DND-41 (cell line): ENCODE data around the gene NRL.

Source experiments
- ATAC-seq: fragments of 200-7000 bp; cut with Tn5 transposase; 3 replicates; pipeline ENCODE4 v1.9.1; 2021; ENCODE audit warnings: low read depth; ENCODE audit not compliant: insufficient read depth
- DNase-seq: peaks from one replicate; pipeline ENCODE4 v3.0.0-alpha.2; 2020
- H2AFZ ChIP-seq: 2 replicates; pipeline ENCODE4 v1.6.0; 2012; ENCODE audit warnings: low read depth, low read length
- H3K27ac ChIP-seq: 2 replicates; pipeline ENCODE4 v1.5.1; 2012; ENCODE audit warnings: low read length, inconsistent platforms
- H3K27me3 ChIP-seq: fragments of 200-600 bp; sonication (generic); 2 replicates; pipeline ENCODE4 v1.6.0; 2012; ENCODE audit warnings: low read length, mild to moderate bottlenecking, inconsistent platforms; ENCODE audit not compliant: insufficient read depth, poor library complexity
- H3K36me3 ChIP-seq: 2 replicates; pipeline ENCODE4 v1.5.1; 2012; ENCODE audit warnings: low read length, inconsistent platforms; ENCODE audit not compliant: insufficient read depth
- H3K4me1 ChIP-seq: 2 replicates; pipeline ENCODE4 v1.5.1; 2012; ENCODE audit warnings: mild to moderate bottlenecking, low read length; ENCODE audit not compliant: insufficient read depth
- H3K4me2 ChIP-seq: 2 replicates; pipeline ENCODE4 v1.6.0; 2012; ENCODE audit warnings: mild to moderate bottlenecking, moderate library complexity, low read length, inconsistent platforms; ENCODE audit not compliant: insufficient read depth
- H3K4me3 ChIP-seq, 2 experiments: fragments of 200-600 bp in 1 of 2; shearing (Covaris generic) in 1 of 2; 2 replicates each; pipeline ENCODE4 v1.5.1; 2012 to 2016; ENCODE audit warnings: inconsistent platforms in 2 of 2, low read length in 2 of 2, mild to moderate bottlenecking in 2 of 2, low read depth in 1 of 2, moderate library complexity in 1 of 2
- H3K79me2 ChIP-seq: 2 replicates; pipeline ENCODE4 v1.6.0; 2012; ENCODE audit warnings: low read length, inconsistent platforms; ENCODE audit not compliant: insufficient read depth
- H3K9ac ChIP-seq: 2 replicates; pipeline ENCODE4 v1.6.0; 2012; ENCODE audit warnings: low read depth, mild to moderate bottlenecking, inconsistent platforms, low read length, moderate library complexity
- H3K9me3 ChIP-seq: 2 replicates; pipeline ENCODE4 v1.5.1; 2012; ENCODE audit warnings: low read length, moderate library complexity, mild to moderate bottlenecking, inconsistent platforms; ENCODE audit not compliant: insufficient read depth, severe bottlenecking
- H4K20me1 ChIP-seq: 2 replicates; pipeline ENCODE4 v1.6.0; 2012; ENCODE audit warnings: low read length; ENCODE audit not compliant: insufficient read depth
- CTCF ChIP-seq: IDR thresholded peaks from 2 replicates; pipeline ENCODE4 v1.5.1; 2012; ENCODE audit warnings: borderline replicate concordance, low read length, moderate library complexity, mild to moderate bottlenecking; ENCODE audit not compliant: poor library complexity, severe bottlenecking; ENCODE audit errors: extremely low read depth
- EZH2 ChIP-seq: IDR thresholded peaks from 3 replicates; pipeline ENCODE4 v1.6.1; 2012; ENCODE audit warnings: borderline replicate concordance, low read depth, mild to moderate bottlenecking, moderate library complexity, low read length, inconsistent platforms; ENCODE audit not compliant: severe bottlenecking

Gene NRL

GRCh38 chr14:24138396-24139271 lies 23.9 kb upstream of the NRL start:
- no peak for ATAC-seq
- no peak overlapping the region for H2AFZ ChIP-seq
- H4K20me1 ChIP-seq = peaks cover 32% of the 10 kb centered on the region; the same call in 1 of the 2 replicates
- no peaks in the 10 kb centered on the region for H3K27me3 ChIP-seq
- H3K9ac ChIP-seq = peak overlapping the region; percentile 10; the same call in 1 of the 2 replicates
- no peaks in the 10 kb centered on the region for H3K9me3 ChIP-seq
- H3K4me2 ChIP-seq = peak overlapping the region; percentile 74; the same call in 1 of the 2 replicates
- peaks cover 54% of the 10 kb centered on the region for H3K79me2 ChIP-seq
- H3K27ac ChIP-seq = no peak overlapping the region
- no peak for DNase-seq
- TF ChIP-seq CTCF (no peak), EZH2 (no peak)
- H3K4me3 ChIP-seq = peak overlapping the region in 1 of 2 experiments; percentile 95; a peak in 2 of 4 replicates
- peaks cover 44% of the 10 kb centered on the region for H3K36me3 ChIP-seq
- H3K4me1 ChIP-seq = peaks cover 67% of the 10 kb centered on the region

GRCh38 chr14:24137529-24138395 lies 23.0 kb upstream of the NRL start:
- H3K36me3 ChIP-seq = peaks cover 37% of the 10 kb centered on the region
- no peak for TF ChIP-seq CTCF
- no peak for TF ChIP-seq EZH2
- H2AFZ ChIP-seq = no peak overlapping the region
- H4K20me1 ChIP-seq = peaks cover 32% of the 10 kb centered on the region; the same call in 1 of the 2 replicates
- no peak for ATAC-seq
- H3K4me2 ChIP-seq = peak overlapping the region; percentile 74
- no peak for DNase-seq
- H3K27ac ChIP-seq = peak overlapping the region; percentile 93
- H3K9ac ChIP-seq = peak overlapping the region; percentile 100; the same call in 1 of the 2 replicates
- H3K4me3 ChIP-seq = peak overlapping the region in 1 of 2 experiments; percentile 95; a peak in 2 of 4 replicates
- no peaks in the 10 kb centered on the region for H3K27me3 ChIP-seq
- peaks cover 53% of the 10 kb centered on the region for H3K79me2 ChIP-seq
- no peaks in the 10 kb centered on the region for H3K9me3 ChIP-seq
- peaks cover 59% of the 10 kb centered on the region for H3K4me1 ChIP-seq

GRCh38 chr14:24136684-24137528 lies 22.2 kb upstream of the NRL start:
- peaks cover 50% of the 10 kb centered on the region for H3K4me1 ChIP-seq

More at GRCh38 chr14:24136684-24137528, 22.2 kb upstream of the NRL start:
- H3K27ac ChIP-seq = peak overlapping the region; percentile 93
- no peak for ATAC-seq
- H3K27me3 ChIP-seq = no peaks in the 10 kb centered on the region
- H3K9ac ChIP-seq = peak overlapping the region; percentile 100
- peaks cover 53% of the 10 kb centered on the region for H3K79me2 ChIP-seq
- DNase-seq = no peak
- peaks cover 36% of the 10 kb centered on the region for H3K36me3 ChIP-seq
- peak overlapping the region; percentile 74 for H3K4me2 ChIP-seq
- H3K4me3 ChIP-seq = peak overlapping the region; percentile 95 to 98
- no peaks in the 10 kb centered on the region for H3K9me3 ChIP-seq
- H2AFZ ChIP-seq = peak overlapping the region; percentile 92; the same call in 1 of the 2 replicates
- TF ChIP-seq CTCF (no peak), EZH2 (no peak)
- peaks cover 32% of the 10 kb centered on the region; the same call in 1 of the 2 replicates for H4K20me1 ChIP-seq
